GM21515 (cell line): ENCODE data around the gene ZNF101.

ENCODE experiments used
- ATAC-seq: cut with Tn5 transposase; IDR thresholded peaks from one replicate; pipeline ENCODE4 v1.9.1; 2021; ENCODE audit not compliant: unreplicated experiment

Gene ZNF101

GRCh38 chr19:19637523-19638251 is 31.0 kb upstream of the ZNF101 start:
- no peak for ATAC-seq

- no peak for ATAC-seq
These were observed 26.0 kb upstream of the ZNF101 start for GRCh38 chr19:19642506-19643157.

DNA sequence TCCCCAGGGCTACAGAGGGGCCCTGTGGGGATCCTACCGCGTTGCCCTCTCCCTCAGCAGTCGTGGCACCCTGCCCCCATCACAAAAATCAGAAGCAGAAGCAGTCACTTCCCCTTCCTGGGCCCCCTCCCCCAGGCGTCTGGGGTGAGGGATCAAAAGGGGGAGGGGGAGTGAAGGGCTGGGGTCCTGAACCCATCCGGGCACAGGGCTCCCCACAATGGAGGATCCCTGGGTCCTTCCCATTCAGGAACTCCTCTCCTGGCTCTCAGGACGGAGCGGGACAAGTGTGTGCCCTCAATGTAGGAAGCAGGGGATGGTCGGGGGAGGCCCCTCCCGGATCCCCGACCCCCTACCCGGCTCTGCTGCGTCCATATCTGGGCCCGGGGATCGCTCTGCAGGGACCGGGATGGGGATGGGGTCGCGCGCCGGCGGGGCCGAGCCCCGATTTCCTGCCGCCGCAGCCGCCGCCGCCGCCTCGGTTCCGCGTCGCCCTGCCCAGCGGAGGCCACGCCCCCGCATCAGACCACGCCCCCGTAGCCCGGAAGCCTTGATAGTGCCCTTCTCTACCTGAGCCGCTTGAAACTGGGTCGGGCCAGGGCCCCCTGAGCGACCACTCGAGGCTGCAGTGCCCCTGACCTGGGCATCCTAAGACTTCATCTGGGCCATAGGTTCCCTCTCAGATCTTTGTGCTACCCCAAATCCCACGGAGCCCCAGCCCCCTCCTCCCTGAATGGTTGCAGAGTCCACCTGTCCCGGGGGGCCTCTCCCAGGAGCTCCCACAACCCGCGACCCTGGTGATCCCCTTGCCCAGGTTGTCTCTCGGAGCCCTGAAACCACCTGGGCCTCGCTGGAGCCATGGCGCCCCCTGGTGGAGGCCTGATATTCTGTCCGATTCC is 25.2 kb upstream of the ZNF101 start, which contains the start of gene GMIP:
Gene GMIP, minus strand, starts transcription at position 500 of the 896 bp plus-strand sequence. Its CDS starts 128 bp downstream, at position 372.
- ATAC-seq = peak; percentile 67

DNA sequence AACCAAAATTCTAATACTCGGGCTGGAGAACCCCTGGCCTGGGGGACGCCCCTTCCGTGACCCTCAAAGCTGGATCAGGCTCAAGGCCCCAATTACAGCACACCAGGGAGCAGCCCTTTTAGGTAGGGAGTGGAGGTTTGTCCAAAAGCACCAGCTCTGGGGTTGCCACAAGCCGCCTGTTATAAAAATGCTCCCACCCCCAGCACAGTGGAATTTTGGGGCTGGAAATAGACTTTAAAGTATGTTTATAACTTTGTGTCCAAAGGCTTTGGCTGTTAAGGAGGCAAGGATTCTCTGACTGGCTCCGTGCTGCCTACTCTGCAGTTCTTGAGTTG is 24.6 kb upstream of the ZNF101 start:
- ATAC-seq = no peak

DNA sequence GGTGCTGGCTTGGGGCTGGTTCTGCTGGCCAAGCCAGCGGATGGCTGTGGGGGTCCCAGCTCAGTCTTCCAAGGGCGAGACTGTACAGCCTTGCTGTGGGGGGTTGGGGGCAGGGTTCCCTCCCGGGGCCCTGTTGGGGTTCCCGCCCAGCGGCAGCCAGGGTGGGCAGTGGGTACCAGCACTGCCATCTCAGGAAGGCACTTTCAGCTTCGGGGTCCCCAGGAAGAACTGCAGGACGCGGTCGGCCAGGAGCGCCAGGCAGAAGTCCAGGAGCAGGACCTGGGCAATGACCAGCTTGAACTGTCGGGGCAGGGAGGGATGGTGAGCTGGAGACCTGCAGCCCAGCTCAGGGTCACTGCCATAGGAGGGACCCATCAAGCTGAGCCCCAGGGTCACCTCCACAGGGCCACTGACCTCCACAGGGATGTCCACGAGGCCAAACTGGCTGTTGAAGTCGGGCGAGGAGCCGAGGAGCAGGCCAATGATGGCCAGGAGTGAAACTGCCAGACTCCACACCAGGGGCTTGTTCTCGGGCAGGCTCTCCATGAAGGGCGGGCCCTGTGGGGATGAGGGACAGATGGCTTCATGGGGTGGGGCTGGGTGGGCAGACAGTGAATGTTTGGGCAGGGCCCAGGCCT is 23.3 kb upstream of the ZNF101 start:
- no peak for ATAC-seq

GRCh38 chr19:19647037-19647835 is 21.4 kb upstream of the ZNF101 start:
- no peak for ATAC-seq

GRCh38 chr19:19649155-19649554 is 19.5 kb upstream of the ZNF101 start:
- no peak for ATAC-seq

DNA sequence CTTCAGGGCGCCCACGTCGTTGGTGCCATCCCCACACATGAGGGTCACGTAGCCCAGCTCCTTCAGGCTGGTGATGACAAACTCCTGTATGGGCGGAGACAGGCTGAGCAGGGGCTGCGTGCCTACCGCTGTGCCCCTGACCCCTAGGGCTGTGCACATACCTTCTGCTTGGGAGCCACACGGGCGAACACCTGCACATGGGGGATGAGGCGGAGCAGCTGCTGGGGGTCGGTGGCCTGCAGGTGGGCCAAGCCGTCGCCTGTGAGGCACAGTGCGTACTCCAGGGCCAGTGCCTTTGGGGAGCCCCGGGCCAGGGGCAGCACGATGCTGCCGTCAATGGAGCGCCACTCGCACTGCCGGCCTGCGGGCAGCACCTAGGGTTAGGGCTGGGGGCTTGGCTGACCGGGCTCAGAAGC is 19.1 kb upstream of the ZNF101 start:
- no peak for ATAC-seq

DNA sequence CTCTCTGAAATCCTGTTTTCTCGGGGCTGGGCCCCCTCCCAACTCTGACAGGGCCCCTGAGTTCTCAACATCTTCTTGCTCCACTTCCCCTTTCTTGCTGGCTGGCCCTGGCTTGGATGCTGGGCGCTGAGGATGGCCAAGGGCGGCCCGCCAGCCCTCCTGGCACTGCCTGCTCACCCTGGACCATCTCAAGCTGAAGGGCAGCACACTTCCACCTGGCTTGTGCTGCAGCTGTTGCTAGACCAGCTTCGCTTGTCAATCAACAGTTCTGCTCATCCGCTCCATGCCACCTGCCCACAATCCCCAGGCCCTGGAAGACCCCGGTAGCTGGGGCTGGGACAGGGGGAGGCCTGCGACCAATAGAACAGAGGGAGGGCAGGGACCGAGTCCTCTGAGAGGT is 18.3 kb upstream of the ZNF101 start:
- no peak for ATAC-seq

- ATAC-seq = no peak
These were observed 17.6 kb upstream of the ZNF101 start for GRCh38 chr19:19651076-19651475.

DNA sequence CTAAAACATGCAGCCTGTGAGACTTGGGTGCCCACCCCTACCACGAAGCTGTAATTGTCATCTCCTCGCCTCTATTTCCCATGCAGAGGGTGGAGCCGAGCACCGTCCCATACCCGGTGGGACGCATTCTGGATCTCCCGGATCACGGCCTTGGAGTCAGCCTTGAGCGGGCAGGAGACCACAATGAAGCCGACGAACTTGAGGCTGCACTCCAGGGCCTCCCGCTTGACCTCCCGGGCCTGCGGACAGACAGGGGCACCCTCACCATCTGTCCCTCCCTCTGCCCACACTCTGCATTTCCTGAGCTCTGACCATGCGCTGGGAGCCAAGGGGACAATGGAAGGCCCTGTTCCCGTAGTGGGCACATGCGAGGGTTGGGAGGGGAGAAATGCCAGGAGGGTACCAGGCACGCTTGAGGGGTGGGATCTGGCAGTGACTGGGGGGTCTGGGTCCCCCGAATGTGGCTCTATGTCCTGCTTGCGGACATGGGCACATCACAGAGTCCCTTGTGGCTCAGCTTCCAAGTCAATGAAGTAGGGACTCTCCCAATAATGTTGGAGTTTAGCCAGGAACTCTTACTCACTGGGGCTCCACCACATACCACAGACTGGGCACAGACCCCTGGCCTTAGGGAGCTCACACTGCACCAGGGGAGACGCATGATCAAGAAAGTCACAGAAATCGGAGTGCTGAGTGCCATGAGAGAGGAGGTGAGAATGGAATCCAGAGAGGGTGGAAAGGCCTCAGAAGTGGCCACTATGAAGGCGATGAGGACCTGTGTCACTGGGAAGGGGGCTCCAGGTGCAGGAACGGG is 15.9 kb upstream of the ZNF101 start:
- ATAC-seq = no peak

- no peak for ATAC-seq
These were observed 15.0 kb upstream of the ZNF101 start for GRCh38 chr19:19653597-19654147.

DNA sequence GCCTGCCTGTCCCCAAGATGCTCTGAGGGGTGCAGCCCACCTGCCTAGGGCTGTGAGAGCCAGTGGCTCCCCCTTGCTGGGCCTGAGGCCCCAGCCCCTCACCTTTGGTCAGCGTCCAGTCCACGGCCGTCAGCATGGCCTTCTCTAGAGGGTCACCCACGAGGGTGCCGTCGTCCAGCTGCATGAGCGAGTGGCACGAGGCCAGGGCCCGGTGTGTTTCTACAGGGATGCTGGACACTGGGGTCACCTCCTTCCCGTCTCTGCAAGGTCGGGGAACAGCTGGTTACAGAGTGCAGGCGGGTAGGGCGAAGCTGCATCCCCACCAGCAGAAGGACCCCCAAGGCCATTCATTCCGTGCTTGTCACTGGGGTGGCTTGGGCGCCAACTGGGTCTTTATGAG is 14.2 kb upstream of the ZNF101 start:
- no peak for ATAC-seq

- no peak for ATAC-seq
These were observed 13.5 kb upstream of the ZNF101 start for GRCh38 chr19:19655051-19655594.

- no peak for ATAC-seq
These were observed 12.8 kb upstream of the ZNF101 start for GRCh38 chr19:19655641-19656343.

GRCh38 chr19:19656451-19657396 is 11.9 kb upstream of the ZNF101 start:
- ATAC-seq = no peak

- no peak for ATAC-seq
These were observed 11.2 kb upstream of the ZNF101 start for GRCh38 chr19:19657397-19657783.
